ENCODE measurements around the gene THUMPD1. TPM values are rescaled to one million over a fixed set of nuclear protein-coding genes. Genes with fewer than 3 reads are reported as not detected.
"Not testable (repeated sequence)": the region's sequence is repeated elsewhere in the genome, so short reads cannot be mapped to it uniquely, and the experiment has no call there.

The THUMPD1 gene
- total RNA-seq, 1 donor from 2014 or later, result 95.8 TPM

GRCh38 chr16:20704281-20704680, 37.3 kb downstream of the THUMPD1 start:
- H3K27me3 ChIP-seq, result no peaks in the 10 kb centered on the region
- H3K36me3 ChIP-seq, result no peaks in the 10 kb centered on the region
- no peak overlapping the region for H3K4me3 Mint-ChIP-seq
- H3K9me3 ChIP-seq (ENCODE audit: low read depth), result no peaks in the 10 kb centered on the region
- peaks cover 2% of the 10 kb centered on the region for H3K27me3 Mint-ChIP-seq (ENCODE audit: insufficient read depth, low read depth)
- no peak overlapping the region for H3K4me2 ChIP-seq
- no peaks in the 10 kb centered on the region for H3K79me2 ChIP-seq (ENCODE audit: low read depth)
- H3F3A ChIP-seq (ENCODE audit: low read depth), result no peaks in the 10 kb centered on the region
- H3K9ac ChIP-seq, result no peak overlapping the region
- no peaks in the 10 kb centered on the region for H3K36me3 Mint-ChIP-seq
- H3K4me1 ChIP-seq, result no peaks in the 10 kb centered on the region
- H3K4me3 ChIP-seq, result no peak overlapping the region
- no peaks in the 10 kb centered on the region for H4K20me1 ChIP-seq (ENCODE audit: low read depth)
- peaks cover 8% of the 10 kb centered on the region for H3K9me3 Mint-ChIP-seq
- no peak overlapping the region for H3K27ac ChIP-seq
- TF ChIP-seq EZH2 (IDR thresholded peaks at IDR 0.05) (no peak), CTCF (IDR thresholded peaks at IDR 0.05) (no peak), EZH2phosphoT487 (IDR thresholded peaks at IDR 0.05) (no peak)
- H2AFZ ChIP-seq (replicated peaks), result no peak overlapping the region
- no peak for DNase-seq (ENCODE audit: low spot score)
- H3K27ac Mint-ChIP-seq, result no peak overlapping the region
- H3K4me1 Mint-ChIP-seq, result no peaks in the 10 kb centered on the region

- H3K9me3 ChIP-seq (ENCODE audit: low read depth); DNase-seq (ENCODE audit: low spot score); H3K27me3 ChIP-seq; H3F3A ChIP-seq (ENCODE audit: low read depth); H3K4me3 ChIP-seq; H3K4me1 Mint-ChIP-seq; H3K4me3 Mint-ChIP-seq; H3K36me3 Mint-ChIP-seq; H3K79me2 ChIP-seq (ENCODE audit: low read depth); H3K27ac Mint-ChIP-seq; H3K9ac ChIP-seq; H3K4me1 ChIP-seq; H3K4me2 ChIP-seq; H4K20me1 ChIP-seq (ENCODE audit: low read depth); H3K27ac ChIP-seq; H3K27me3 Mint-ChIP-seq (ENCODE audit: insufficient read depth, low read depth); H3K9me3 Mint-ChIP-seq; H2AFZ ChIP-seq (replicated peaks); H3K36me3 ChIP-seq: not testable (repeated sequence)
Observed at GRCh38 chr16:20701692-20702091, 39.9 kb downstream of the THUMPD1 start.

GRCh38 chr16:20696618-20697017, 45.0 kb downstream of the THUMPD1 start:
- H3K27me3 Mint-ChIP-seq (ENCODE audit: insufficient read depth, low read depth), result peaks cover 2% of the 10 kb centered on the region
- H3K79me2 ChIP-seq (ENCODE audit: low read depth), result no peaks in the 10 kb centered on the region
- no peaks in the 10 kb centered on the region for H3K36me3 Mint-ChIP-seq
- H3K4me2 ChIP-seq, result no peak overlapping the region
- no peaks in the 10 kb centered on the region for H3K9me3 Mint-ChIP-seq
- TF ChIP-seq EZH2phosphoT487 (IDR thresholded peaks at IDR 0.05) (no peak), EZH2 (IDR thresholded peaks at IDR 0.05) (no peak), CTCF (IDR thresholded peaks at IDR 0.05) (no peak)
- no peaks in the 10 kb centered on the region for H3F3A ChIP-seq (ENCODE audit: low read depth)
- no peaks in the 10 kb centered on the region for H4K20me1 ChIP-seq (ENCODE audit: low read depth)
- peak overlapping the region; percentile 50 for H3K27ac Mint-ChIP-seq
- H3K4me3 ChIP-seq, result no peak overlapping the region
- peaks cover 18% of the 10 kb centered on the region for H3K4me1 Mint-ChIP-seq
- DNase-seq (ENCODE audit: low spot score), result no peak
- H3K36me3 ChIP-seq, result no peaks in the 10 kb centered on the region
- H3K4me3 Mint-ChIP-seq, result no peak overlapping the region
- H3K27ac ChIP-seq, result no peak overlapping the region
- no peaks in the 10 kb centered on the region for H3K4me1 ChIP-seq
- H3K9me3 ChIP-seq (ENCODE audit: low read depth), result no peaks in the 10 kb centered on the region
- H3K9ac ChIP-seq, result no peak overlapping the region
- H2AFZ ChIP-seq (replicated peaks), result no peak overlapping the region
- no peaks in the 10 kb centered on the region for H3K27me3 ChIP-seq

- H2AFZ ChIP-seq (replicated peaks), result no peak overlapping the region
- no peak overlapping the region for H3K9ac ChIP-seq
- H3K36me3 ChIP-seq, result no peaks in the 10 kb centered on the region
- H3K4me3 Mint-ChIP-seq, result no peak overlapping the region
- no peaks in the 10 kb centered on the region for H3K9me3 ChIP-seq (ENCODE audit: low read depth)
- H3K27me3 ChIP-seq, result no peaks in the 10 kb centered on the region
- H3K79me2 ChIP-seq (ENCODE audit: low read depth), result no peaks in the 10 kb centered on the region
- H3K4me2 ChIP-seq, result no peak overlapping the region
- H4K20me1 ChIP-seq (ENCODE audit: low read depth), result no peaks in the 10 kb centered on the region
- no peak overlapping the region for H3K27ac ChIP-seq
- no peaks in the 10 kb centered on the region for H3K36me3 Mint-ChIP-seq
- H3K9me3 Mint-ChIP-seq, result peaks cover 1% of the 10 kb centered on the region
- H3K4me3 ChIP-seq, result no peak overlapping the region
- H3F3A ChIP-seq (ENCODE audit: low read depth), result no peaks in the 10 kb centered on the region
- no peak for TF ChIP-seq EZH2phosphoT487 (IDR thresholded peaks at IDR 0.05)
- no peak for TF ChIP-seq CTCF (IDR thresholded peaks at IDR 0.05)
- no peak for TF ChIP-seq EZH2 (IDR thresholded peaks at IDR 0.05)
- H3K27ac Mint-ChIP-seq, result no peak overlapping the region
- H3K27me3 Mint-ChIP-seq (ENCODE audit: insufficient read depth, low read depth), result peaks cover 2% of the 10 kb centered on the region
- peaks cover 20% of the 10 kb centered on the region for H3K4me1 Mint-ChIP-seq
- DNase-seq (ENCODE audit: low spot score), result no peak
- no peaks in the 10 kb centered on the region for H3K4me1 ChIP-seq
Observed at GRCh38 chr16:20695024-20695423, 46.6 kb downstream of the THUMPD1 start.

GRCh38 chr16:20694096-20694495, 47.5 kb downstream of the THUMPD1 start:
- DNase-seq (ENCODE audit: low spot score); H2AFZ ChIP-seq (replicated peaks); H3K36me3 ChIP-seq; H3K9me3 Mint-ChIP-seq; H3K4me2 ChIP-seq; H3F3A ChIP-seq (ENCODE audit: low read depth); H3K27ac ChIP-seq; H3K36me3 Mint-ChIP-seq; H3K27me3 Mint-ChIP-seq (ENCODE audit: insufficient read depth, low read depth); H3K4me3 Mint-ChIP-seq; H3K4me1 ChIP-seq; H3K4me3 ChIP-seq; H3K79me2 ChIP-seq (ENCODE audit: low read depth); H4K20me1 ChIP-seq (ENCODE audit: low read depth); H3K9me3 ChIP-seq (ENCODE audit: low read depth); H3K27me3 ChIP-seq; H3K9ac ChIP-seq: not testable (repeated sequence)
- Mint-ChIP-seq H3K4me1 (peaks cover 20% of the 10 kb centered on the region), H3K27ac (peak overlapping the region; percentile 11)
